HepG2 (cell line): Measurements from ENCODE around the gene UBE3B. TPM values are rescaled to one million over a fixed set of nuclear protein-coding genes. Genes with fewer than 3 reads are reported as not detected.

Experiments
- ATAC-seq: fragments of 200-7000 bp; cut with Tn5 transposase; 3 replicates; pipeline ENCODE4 v1.9.1; 2020; ENCODE audit warnings: mild to moderate bottlenecking, moderate library complexity
- BruUV-seq: library from RNA; stranded (reverse); fragments of 400-500 nt; replicated peaks from 2 replicates; lab custom pipeline; 2021; lab: Mats Ljungman, UMichigan
- CTCF ChIA-PET: fragments of 300-600 bp; formaldehyde crosslinking; extraction: SDS; loops from one replicate; lab custom pipeline; 2021; ENCODE audit warnings: low total read pairs, inconsistent platforms, low intra/inter-chr PET ratio; lab: Yijun Ruan, JAX
- POLR2A ChIA-PET: fragments of 350-600 bp; sonication (Branson Sonifier 250); formaldehyde crosslinking; loops from one replicate; lab custom pipeline; 2020; ENCODE audit warnings: antibody characterized with exemption, inconsistent platforms; lab: Yijun Ruan, JAX
- DNase-seq: peaks from one replicate; pipeline ENCODE4 v3.0.0-alpha.2; 2015; ENCODE audit warnings: low spot score
- FAIRE-seq: peaks from 3 replicates; lab custom pipeline; 2011; peaks lifted over from hg19 to GRCh38; lab: Jason Lieb, UNC
- H2AFZ ChIP-seq: one replicate; pipeline ENCODE4 v1.6.1; 2011; ENCODE audit warnings: low read length, inconsistent platforms
- H3K27ac ChIP-seq: fragments of 300-600 bp; 3 replicates; pipeline ENCODE4 v1.8.0; 2011; ENCODE audit warnings: mixed run types, mild to moderate bottlenecking, mixed read lengths, low read length, inconsistent platforms; ENCODE audit not compliant: insufficient read depth; ENCODE audit errors: extremely low read length
- H3K27me3 ChIP-seq, 2 experiments: fragments of 200-600 bp in 1 of 2; 2 replicates in 1 of 2; 3 replicates in 1 of 2; pipeline versions ENCODE4 v1.6.0 to v1.8.0; 2011; ENCODE audit warnings: low read length in 2 of 2, mild to moderate bottlenecking in 2 of 2, moderate library complexity in 2 of 2, inconsistent platforms in 1 of 2; ENCODE audit not compliant: insufficient read depth in 2 of 2, control insufficient read depth in 1 of 2
- H3K36me3 ChIP-seq, 2 experiments: fragments of 200-600 bp in 1 of 2; replicated peaks in 1 of 2; 2 replicates in 1 of 2; 3 replicates in 1 of 2; pipeline versions ENCODE4 v1.5.1 to v1.8.0; 2011; ENCODE audit warnings: low read length in 2 of 2, inconsistent platforms in 1 of 2; ENCODE audit not compliant: insufficient read depth in 2 of 2, control insufficient read depth in 1 of 2
- H3K4me1 ChIP-seq: 2 replicates; pipeline ENCODE4 v1.5.1; 2012; ENCODE audit warnings: low read length, inconsistent platforms; ENCODE audit not compliant: insufficient read depth
- H3K4me2 ChIP-seq: 2 replicates; pipeline ENCODE4 v1.6.0; 2011; ENCODE audit warnings: low read depth, low read length, inconsistent platforms
- H3K4me3 ChIP-seq, 3 experiments: fragments of 200-600 bp in 1 of 3; sonication (generic), shearing (Covaris generic) in 1 of 3; replicated peaks in 1 of 3; 2 replicates each; pipeline ENCODE4 v1.5.1; 2011 to 2016; ENCODE audit warnings: low read length in 3 of 3, inconsistent platforms in 2 of 3, low read depth in 2 of 3, mild to moderate bottlenecking in 2 of 3, control low read depth in 1 of 3, mixed read lengths in 1 of 3; ENCODE audit not compliant: insufficient read depth in 1 of 3
- H3K79me2 ChIP-seq: one replicate; pipeline ENCODE4 v1.6.1; 2011; ENCODE audit warnings: low read length, inconsistent platforms; ENCODE audit not compliant: insufficient read depth
- H3K9ac ChIP-seq: 2 replicates; pipeline ENCODE4 v1.6.0; 2011; ENCODE audit warnings: mild to moderate bottlenecking, low read depth, low read length, inconsistent platforms; ENCODE audit not compliant: insufficient read depth
- H3K9me3 ChIP-seq: 2 replicates; pipeline ENCODE4 v1.5.1; 2012; ENCODE audit warnings: mild to moderate bottlenecking, low read length
- H4K20me1 ChIP-seq: 2 replicates; pipeline ENCODE4 v1.6.0; 2011; ENCODE audit warnings: inconsistent platforms, mild to moderate bottlenecking, low read length, moderate library complexity; ENCODE audit not compliant: insufficient read depth
- ATM ChIP-seq: fragments of 450-650 bp; IDR thresholded peaks from 2 replicates; pipeline ENCODE4 v1.7.1; 2017; ENCODE audit warnings: mild to moderate bottlenecking, borderline replicate concordance
- ETV5 ChIP-seq: IDR thresholded peaks from 2 replicates; pipeline ENCODE4 v1.6.1; 2018; ENCODE audit warnings: missing biosample characterization, missing genetic modification reagents, inconsistent platforms, borderline replicate concordance
- HIC2 ChIP-seq: sonication (generic); formaldehyde crosslinking; IDR thresholded peaks from 2 replicates; pipeline ENCODE4 v1.9.0; 2022; ENCODE audit warnings: low read depth, missing genetic modification reagents
- HNRNPL ChIP-seq: fragments of 200-400 bp; formaldehyde crosslinking; IDR thresholded peaks from 2 replicates; pipeline ENCODE4 v1.6.1; 2017; ENCODE audit warnings: mild to moderate bottlenecking, low read depth, low read length
- TCF7 ChIP-seq: sonication (generic); IDR thresholded peaks from 2 replicates; pipeline ENCODE4 v1.6.1; 2016; ENCODE audit warnings: antibody characterized with exemption, low read depth
- ZNF367 ChIP-seq: sonication (generic); formaldehyde crosslinking; IDR thresholded peaks from 2 replicates; pipeline ENCODE4 v1.4.0; 2020; ENCODE audit warnings: missing genetic modification reagents, borderline replicate concordance
- ZNF414 ChIP-seq: sonication (generic); formaldehyde crosslinking; IDR thresholded peaks from 2 replicates; pipeline ENCODE4 v1.5.0; 2020; ENCODE audit warnings: missing genetic modification reagents
- ZNF687 ChIP-seq: sonication (generic); formaldehyde crosslinking; IDR thresholded peaks from 2 replicates; pipeline ENCODE4 v1.5.1; 2020; ENCODE audit warnings: mild to moderate bottlenecking, missing genetic modification reagents, moderate library complexity
- ZNF780A ChIP-seq: sonication (generic); formaldehyde crosslinking; IDR thresholded peaks from 2 replicates; pipeline ENCODE4 v1.8.0; 2022; ENCODE audit warnings: mild to moderate bottlenecking, missing genetic modification reagents, moderate library complexity
- WGBS: methylation state at CpG from one replicate; pipeline ENCODE4 v1.1.6; 2017; ENCODE audit warnings: low lambda C conversion rate; 5-methylcytosine and 5-hydroxymethylcytosine counted together
- in situ Hi-C: cut with HindIII; loops from 2 replicates; pipeline ENCODE4 v1.10.0; 2017; ENCODE audit warnings: low pct_unique_long_range_greater_than_20kb; ENCODE audit not compliant: extremely low pct_ligation_motif_present
- intact Hi-C: fragments of 100-400 bp; cut with micrococcal nuclease; formaldehyde crosslinking; loops from one replicate; pipeline ENCODE4 v1.10.0; 2022; ENCODE audit not compliant: unreplicated experiment
- polyA plus RNA-seq, 8 experiments: library from polyadenylated mRNA; depleted of rRNA in 3 of 8; stranded (reverse) in 7 of 8; unstranded in 1 of 8; fragments of >200 nt; fragmentation: Illumina TruSeq in 4 of 8; extraction: Trizol in 4 of 8; gene quantifications; 2 replicates each; pipeline versions ENCODE4 v1.2.1 to v1.2.3, GENCODE V29; 2011 to 2016; ENCODE audit warnings: low read depth in 4 of 8, missing spikeins in 1 of 8, mixed read lengths in 1 of 8; ENCODE audit not compliant: insufficient read depth in 1 of 8
- total RNA-seq, 5 experiments: library from RNA; depleted of rRNA; stranded (reverse); fragments of >200 nt; fragmentation: Illumina TruSeq; extraction: Trizol; gene quantifications; 2 replicates each; pipeline ENCODE4 v1.2.3, GENCODE V29; 2016; ENCODE audit warnings: low read depth in 1 of 5

The UBE3B gene
- total and polyA plus RNA-seq, 2 of the 13 experiments (the other 11 are each of a cell fraction or from before 2014, with no cell fraction given) = 22.7 to 25.3 TPM

GRCh38 chr12:109544955-109545531 is 67.6 kb downstream of the UBE3B start:
- FAIRE-seq = no peak
- no peak overlapping the region for H3K9ac ChIP-seq

More at GRCh38 chr12:109544955-109545531, 67.6 kb downstream of the UBE3B start:
- Histone ChIP-seq H3K4me2 (peak overlapping the region; percentile 21), H3K4me1 (peaks cover 50% of the 10 kb centered on the region), H2AFZ (no peak overlapping the region), H3K9me3 (no peaks in the 10 kb centered on the region), H4K20me1 (no peaks in the 10 kb centered on the region), H3K27ac (no peak overlapping the region), H3K27me3 (peaks cover 9 to 38% of the 10 kb centered on the region in 2 experiments), H3K4me3 (no peak overlapping the region), H3K79me2 (no peaks in the 10 kb centered on the region), H3K36me3 (no peaks in the 10 kb centered on the region)
- POLR2A ChIA-PET = no interaction called here
- TF ChIP-seq ZNF687 (CRISPR knock-in tag) (peak; percentile 31; the same call in 1 of the 2 replicates), ZNF367 (CRISPR knock-in tag) (no peak), ATM (no peak), TCF7 (no peak), ZNF414 (CRISPR knock-in tag) (no peak), HIC2 (CRISPR knock-in tag) (peak; percentile 61; the same call in 1 of the 2 replicates), HNRNPL (peak; percentile 67; the same call in 1 of the 2 replicates), ZNF780A (CRISPR knock-in tag) (no peak), ETV5 (peak; percentile 17; the same call in 1 of the 2 replicates)
- no TSS peak for BruUV-seq
- in situ Hi-C loops (no loop called here), intact Hi-C loops (no loop called here)
- no peak for DNase-seq
- peak; percentile 62 for ATAC-seq
- 7% methylated on average over 4 of the region's 7 CpGs for WGBS
- CTCF ChIA-PET = no interaction called here
